Vagina (tissue), 2 donors: ENCODE results near the gene SUPT6H. TPM values are rescaled to one million over a fixed set of nuclear protein-coding genes. Genes with fewer than 3 reads are reported as not detected.

ENCODE experiments used
- DNase-seq, 2 donors: peaks; one replicate each; pipeline ENCODE4 v3.0.0-alpha.2; 2017; ENCODE audit errors: extremely low spot score in 2 of 2
- H3K27ac ChIP-seq: fragments of 200-600 bp; sonication (generic); one replicate; pipeline ENCODE4 v1.5.1; 2019
- H3K27me3 ChIP-seq: fragments of 200-600 bp; sonication (generic); one replicate; pipeline ENCODE4 v1.5.1; 2019
- H3K36me3 ChIP-seq, 2 donors: fragments of 200-600 bp; sonication (generic); one replicate each; pipeline ENCODE4 v1.5.1; 2017 to 2019
- H3K4me1 ChIP-seq: fragments of 200-600 bp; sonication (generic); one replicate; pipeline ENCODE4 v1.5.1; 2019
- H3K4me3 ChIP-seq, 2 donors: fragments of 200-600 bp; sonication (generic); 1 replicate in 1 of 2; 2 replicates in 1 of 2; pipeline ENCODE4 v1.5.1; 2016 to 2019
- H3K9me3 ChIP-seq: fragments of 200-600 bp; sonication (generic); one replicate; pipeline ENCODE4 v1.5.1; 2019
- POLR2A ChIP-seq, 2 donors: fragments of 450-650 bp; IDR thresholded peaks; one replicate each; pipeline ENCODE4 v1.6.1; 2017; ENCODE audit warnings: antibody characterized with exemption in 2 of 2, mild to moderate bottlenecking in 2 of 2, moderate library complexity in 2 of 2
- POLR2AphosphoS5 ChIP-seq, 2 donors: sonication (generic); formaldehyde crosslinking; IDR thresholded peaks; one replicate each; pipeline ENCODE4 v1.9.0; 2017; ENCODE audit warnings: antibody characterized with exemption in 2 of 2, mild to moderate bottlenecking in 2 of 2, low read depth in 1 of 2; ENCODE audit not compliant: insufficient read depth in 1 of 2
- intact Hi-C: fragments of 100-400 bp; cut with DNase I; formaldehyde crosslinking; loops from one replicate; pipeline ENCODE4 v1.15.1; 2023
- small RNA-seq: library from RNA; depleted of rRNA; stranded (forward); fragments of <200 nt; gene quantifications from one replicate; pipeline ENCODE3, GENCODE V24; 2016
- total RNA-seq: library from RNA; depleted of rRNA; stranded (reverse); fragments of >200 nt; gene quantifications from one replicate; pipeline ENCODE4 v1.2.3, GENCODE V29; 2016
- TF ChIP-seq, protein P1 (sequence below), 3 experiments: fragments of 450-650 bp in 2 of 3; fragments of 200-600 bp in 1 of 3; sonication (generic) in 1 of 3; IDR thresholded peaks; one replicate each; pipeline ENCODE4 v1.5.1; 2017 to 2019; ENCODE audit warnings: antibody characterized with exemption in 3 of 3, mild to moderate bottlenecking in 2 of 3, moderate library complexity in 2 of 3

The SUPT6H gene
- total RNA-seq, 1 donor from 2014 or later = 89.6 TPM

DNA sequence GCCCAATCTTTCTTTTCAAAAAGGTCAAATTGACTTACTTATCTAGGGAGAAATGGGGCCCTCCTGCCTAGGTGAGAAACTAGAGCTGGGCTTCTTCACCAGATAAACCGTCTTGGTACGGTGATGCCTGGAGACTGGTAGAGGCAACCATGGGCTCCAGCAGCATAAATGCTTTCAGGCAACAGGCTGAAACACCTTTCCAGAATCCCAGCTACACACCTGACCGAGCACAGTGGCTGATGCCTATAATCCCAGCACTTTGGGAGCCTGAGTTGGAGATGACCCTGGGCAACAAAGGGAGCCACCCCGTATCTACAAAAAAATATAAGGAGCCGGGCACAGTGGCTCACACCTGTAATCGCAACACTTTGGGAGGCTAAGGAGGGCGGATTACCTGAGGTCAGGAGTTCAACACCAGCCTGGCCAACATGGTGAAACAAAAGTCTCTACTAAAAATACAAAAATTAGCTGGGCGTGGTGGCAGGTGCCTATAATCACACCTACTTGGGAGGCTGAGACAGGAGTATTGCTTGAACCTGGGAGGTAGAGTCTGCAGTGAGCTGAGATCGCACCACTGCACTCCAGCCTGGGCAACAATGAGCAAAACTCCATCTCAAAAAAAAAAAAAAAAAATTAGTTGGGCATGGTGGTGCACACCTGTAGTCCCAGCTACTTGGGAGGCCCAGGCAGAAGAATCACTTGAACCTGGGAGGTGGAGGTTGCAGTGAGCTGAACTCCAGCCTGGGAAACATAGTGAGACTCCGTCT lies 89.8 kb downstream of the SUPT6H start:
- peaks cover 21% of the 10 kb centered on the region for H3K4me1 ChIP-seq
- H3K27ac ChIP-seq = no peak overlapping the region
- TF ChIP-seq, protein P1, sequence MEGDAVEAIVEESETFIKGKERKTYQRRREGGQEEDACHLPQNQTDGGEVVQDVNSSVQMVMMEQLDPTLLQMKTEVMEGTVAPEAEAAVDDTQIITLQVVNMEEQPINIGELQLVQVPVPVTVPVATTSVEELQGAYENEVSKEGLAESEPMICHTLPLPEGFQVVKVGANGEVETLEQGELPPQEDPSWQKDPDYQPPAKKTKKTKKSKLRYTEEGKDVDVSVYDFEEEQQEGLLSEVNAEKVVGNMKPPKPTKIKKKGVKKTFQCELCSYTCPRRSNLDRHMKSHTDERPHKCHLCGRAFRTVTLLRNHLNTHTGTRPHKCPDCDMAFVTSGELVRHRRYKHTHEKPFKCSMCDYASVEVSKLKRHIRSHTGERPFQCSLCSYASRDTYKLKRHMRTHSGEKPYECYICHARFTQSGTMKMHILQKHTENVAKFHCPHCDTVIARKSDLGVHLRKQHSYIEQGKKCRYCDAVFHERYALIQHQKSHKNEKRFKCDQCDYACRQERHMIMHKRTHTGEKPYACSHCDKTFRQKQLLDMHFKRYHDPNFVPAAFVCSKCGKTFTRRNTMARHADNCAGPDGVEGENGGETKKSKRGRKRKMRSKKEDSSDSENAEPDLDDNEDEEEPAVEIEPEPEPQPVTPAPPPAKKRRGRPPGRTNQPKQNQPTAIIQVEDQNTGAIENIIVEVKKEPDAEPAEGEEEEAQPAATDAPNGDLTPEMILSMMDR (IDR thresholded peaks at IDR 0.05) = no peak
- TF ChIP-seq POLR2A (IDR thresholded peaks at IDR 0.05) (no peak), POLR2AphosphoS5 (IDR thresholded peaks at IDR 0.05; ENCODE audit: insufficient read depth in 1 of 2, low read depth in 1 of 2) (no peak)
- H3K4me3 ChIP-seq = no peak overlapping the region
- no peak for DNase-seq
- intact Hi-C loops = no loop called here
- H3K9me3 ChIP-seq = no peaks in the 10 kb centered on the region
- peaks cover 0 to 16% of the 10 kb centered on the region in 2 donors for H3K36me3 ChIP-seq
- H3K27me3 ChIP-seq = no peaks in the 10 kb centered on the region

Small RNA genes within 50 kb of the gene (small RNA-seq; reads per million reads assigned to genes)
- gene SNORD42A = not detected
- gene SNORD42B = not detected
- gene SNORD4A = not detected
- not detected for gene SNORD4B

Other genes starting within 250 kb of the SUPT6H start
- not detected for gene SLC13A2, start 188.6 kb upstream of the SUPT6H start, total RNA-seq
- 3.4 TPM for gene FOXN1, start 155.9 kb upstream of the SUPT6H start, total RNA-seq
- 38.1 TPM for gene UNC119, start 109.6 kb upstream of the SUPT6H start, total RNA-seq
- 22.8 TPM for gene PIGS, start 90.7 kb upstream of the SUPT6H start, total RNA-seq
- 20.1 TPM for gene ALDOC, start 85.3 kb upstream of the SUPT6H start, total RNA-seq
- 8.3 TPM for gene SPAG5, start 63.2 kb upstream of the SUPT6H start, total RNA-seq
- 21.6 TPM for gene RSKR, start 48.0 kb upstream of the SUPT6H start, total RNA-seq
- gene BLTP2, start 17.0 kb upstream of the SUPT6H start, total RNA-seq = 65.6 TPM
- 33.1 TPM for gene SDF2, start 299 bp upstream of the SUPT6H start, total RNA-seq
- 1.5 TPM for gene PROCA1, start 49.7 kb downstream of the SUPT6H start, total RNA-seq
- gene RAB34, start 55.7 kb downstream of the SUPT6H start, total RNA-seq = 195 TPM
- gene RPL23A, start 57.8 kb downstream of the SUPT6H start, total RNA-seq = 600 TPM
- gene TLCD1, start 64.0 kb downstream of the SUPT6H start, total RNA-seq = 2.9 TPM
- 0.98 TPM for gene NEK8, start 66.6 kb downstream of the SUPT6H start, total RNA-seq
- gene TRAF4, start 81.8 kb downstream of the SUPT6H start, total RNA-seq = 26.5 TPM
- gene FAM222B, start 180.6 kb downstream of the SUPT6H start, total RNA-seq = 14.2 TPM
- 44.9 TPM for gene ERAL1, start 192.8 kb downstream of the SUPT6H start, total RNA-seq
- 56.2 TPM for gene FLOT2, start 235.5 kb downstream of the SUPT6H start, total RNA-seq
- gene DHRS13, start 240.9 kb downstream of the SUPT6H start, total RNA-seq = 11.8 TPM